Psoas muscle (tissue), 8 donors: ENCODE results near the gene CORO2B. TPM values are rescaled to one million over a fixed set of nuclear protein-coding genes. Genes with fewer than 3 reads are reported as not detected.

Experiments used
- ATAC-seq, 4 donors: fragments of 200-7000 bp; cut with Tn5 transposase; one replicate each; pipeline ENCODE4 v1.9.1; 2020; ENCODE audit warnings: moderate library complexity in 3 of 4, mild to moderate bottlenecking in 2 of 4
- DNase-seq, 2 donors: peaks; one replicate each; pipeline ENCODE4 v3.0.0-alpha.2; 2020
- H3K27ac ChIP-seq: fragments of 200-600 bp; one replicate; pipeline ENCODE4 v1.8.0; 2022
- H3K27me3 ChIP-seq, 3 donors: fragments of 200-600 bp in 1 of 3; one replicate each; pipeline versions ENCODE4 v1.6.1 to v1.8.0; 2013 to 2022; ENCODE audit warnings: low read length in 2 of 3, mild to moderate bottlenecking in 2 of 3, moderate library complexity in 1 of 3; ENCODE audit not compliant: insufficient read depth in 3 of 3
- H3K36me3 ChIP-seq, 2 donors: fragments of 200-600 bp in 1 of 2; one replicate each; pipeline versions ENCODE4 v1.6.1 to v1.8.0; 2013 to 2022; ENCODE audit warnings: low read depth in 1 of 2, mild to moderate bottlenecking in 1 of 2, moderate library complexity in 1 of 2; ENCODE audit not compliant: insufficient read depth in 1 of 2
- H3K4me1 ChIP-seq: fragments of 200-600 bp; one replicate; pipeline ENCODE4 v1.8.0; 2022
- H3K4me3 ChIP-seq: fragments of 200-600 bp; one replicate; pipeline ENCODE4 v1.8.0; 2022; ENCODE audit warnings: mild to moderate bottlenecking
- H3K9me3 ChIP-seq: fragments of 200-600 bp; one replicate; pipeline ENCODE4 v1.8.0; 2022
- CTCF ChIP-seq: fragments of 200-600 bp; IDR thresholded peaks from one replicate; pipeline ENCODE4 v1.8.0; 2022; ENCODE audit warnings: antibody characterized with exemption
- WGBS, 3 donors: extraction: QIAGEN DNeasy Blood & Tissue Kit; methylation state at CpG; one replicate each; pipeline versions ENCODE4 v1.1.6 to v1.1.7; 2013; 5-methylcytosine and 5-hydroxymethylcytosine counted together
- intact Hi-C, 2 donors: fragments of 100-400 bp; cut with DNase I; formaldehyde crosslinking; loops; one replicate each; pipeline versions ENCODE4 v1.11.0 to v1.14.2; 2022
- polyA plus RNA-seq, 3 donors: library from polyadenylated mRNA; stranded (reverse); fragments of 200-250 nt; gene quantifications; one replicate each; pipeline ENCODE4 v1.2.3, GENCODE V29; 2013
- total RNA-seq, 4 donors: library from RNA; stranded (reverse); fragmentation: NEBNext Ultra II Directional in 2 of 4; extraction: Animal tissue kit (Norgen Biotek cat#: 25700) in 2 of 4; gene quantifications; one replicate each; pipeline versions ENCODE4 v1.2.1 to v1.2.4, GENCODE V29; 2021 to 2023
- donor health status: healthy with polysubstance abuse.
- donor health status: DM: no; HTN: no; CAD: no; lungs with moderate emphysema.
- donor health status: Bipolar disorder and iron deficiency.
- donor health status: healthy.
- donor health status: DM: yes; HTN: yes; CAD: no.
- donor health status: DM: no; HTN: no; CAD: no.
- donor health status: DM: no; HTN: no; CAD: no.
- donor health status: DM: yes; HTN: yes; CAD: no.

The CORO2B gene
- total and polyA plus RNA-seq, 7 donors: 1.1 to 3.2 (median 2.0) TPM

GRCh38 chr15:68718468-68718867 lies 139.7 kb downstream of the CORO2B start:
- TF ChIP-seq CTCF: no peak
- no peaks in the 10 kb centered on the region for H3K4me1 ChIP-seq
- H3K27ac ChIP-seq: no peak overlapping the region
- 91 to 96% (median 94%) methylated on average over 12 of the region's 12 CpGs for WGBS, 3 donors
- ATAC-seq: no peak
- H3K9me3 ChIP-seq: no peaks in the 10 kb centered on the region
- no peaks in the 10 kb centered on the region for H3K27me3 ChIP-seq
- no peaks in the 10 kb centered on the region for H3K36me3 ChIP-seq
- H3K4me3 ChIP-seq: no peak overlapping the region
- no peak for DNase-seq
- intact Hi-C loops: no loop called here

- Histone ChIP-seq H3K27me3 (no peaks in the 10 kb centered on the region), H3K4me1 (no peaks in the 10 kb centered on the region), H3K36me3 (no peaks in the 10 kb centered on the region), H3K9me3 (no peaks in the 10 kb centered on the region), H3K27ac (no peak overlapping the region), H3K4me3 (no peak overlapping the region)
- 84 to 93% (median 86%) methylated on average over 9 of the region's 9 CpGs for WGBS, 3 donors
- intact Hi-C loops: no loop called here
- ATAC-seq (no peak), DNase-seq (no peak)
- no peak for TF ChIP-seq CTCF
These were observed 140.3 kb downstream of the CORO2B start for GRCh38 chr15:68719051-68719450.

- WGBS, 3 donors: 78 to 81% (median 80%) methylated on average over 10 of the region's 10 CpGs
- no peak for ATAC-seq
- H3K4me3 ChIP-seq: no peak overlapping the region
- intact Hi-C loops: no loop called here
- H3K9me3 ChIP-seq: no peaks in the 10 kb centered on the region
- H3K27me3 ChIP-seq: no peaks in the 10 kb centered on the region
- no peaks in the 10 kb centered on the region for H3K4me1 ChIP-seq
- H3K36me3 ChIP-seq: no peaks in the 10 kb centered on the region
- H3K27ac ChIP-seq: no peak overlapping the region
- DNase-seq: no peak
- no peak for TF ChIP-seq CTCF
These were observed 140.9 kb downstream of the CORO2B start for GRCh38 chr15:68719672-68720071.

GRCh38 chr15:68721886-68722285 lies 143.1 kb downstream of the CORO2B start:
- H3K4me1 ChIP-seq: no peaks in the 10 kb centered on the region
- ATAC-seq: no peak
- H3K9me3 ChIP-seq: no peaks in the 10 kb centered on the region
- intact Hi-C loops: no loop called here
- 95 to 99% (median 95%) methylated on average over 5 of the region's 5 CpGs for WGBS, 3 donors
- no peak for DNase-seq
- no peak overlapping the region for H3K4me3 ChIP-seq
- no peak overlapping the region for H3K27ac ChIP-seq
- H3K27me3 ChIP-seq: no peaks in the 10 kb centered on the region
- no peaks in the 10 kb centered on the region for H3K36me3 ChIP-seq
- no peak for TF ChIP-seq CTCF

- no peaks in the 10 kb centered on the region for H3K27me3 ChIP-seq
- intact Hi-C loops: loop anchor here in 1 of 2 donors (5.0 kb wide), 1 partner anchor 152 kb away; no protein-coding TSS in a partner anchor
- ATAC-seq: peak in 1 of 4 donors; percentile 62
- H3K27ac ChIP-seq: peak overlapping the region; percentile 60
- no peaks in the 10 kb centered on the region for H3K9me3 ChIP-seq
- TF ChIP-seq CTCF: no peak
- WGBS, 3 donors: 30 to 38% (median 32%) methylated on average over 14 of the region's 14 CpGs
- peak; percentile 54 to 78 for DNase-seq
- peaks cover 6% of the 10 kb centered on the region for H3K4me1 ChIP-seq
- no peak overlapping the region for H3K4me3 ChIP-seq
- no peaks in the 10 kb centered on the region for H3K36me3 ChIP-seq
These were observed 146.9 kb downstream of the CORO2B start for GRCh38 chr15:68725736-68726135.
